Measurements from ENCODE around the gene RABGGTA. TPM values are rescaled to one million over a fixed set of nuclear protein-coding genes. Genes with fewer than 3 reads are reported as not detected.

RABGGTA gene
- total RNA-seq, 2 donors from 2014 or later, result 16.1 to 18.6 TPM

GRCh38 chr14:24266344-24267244 lies 4.8 kb downstream of the RABGGTA start:
- intact Hi-C loops (cut with DNase I), result no loop called here
- peak; percentile 7 for DNase-seq

GRCh38 chr14:24264298-24264697 lies 7.1 kb downstream of the RABGGTA start:
- ATAC-seq, result peak; percentile 38 to 49
- intact Hi-C loops (cut with DNase I), result no loop called here
- DNase-seq, result peak; percentile 26

More at GRCh38 chr14:24266344-24267244, 4.8 kb downstream of the RABGGTA start:
- no peak for ATAC-seq

- ATAC-seq (no peak), DNase-seq (peak; percentile 9)
- intact Hi-C loops (cut with DNase I), result no loop called here
These were observed 7.5 kb downstream of the RABGGTA start for GRCh38 chr14:24263848-24264247.

GRCh38 chr14:24262821-24263733 lies 8.3 kb downstream of the RABGGTA start, which contains the start of gene TGM1:
TSS of gene TGM1 (minus strand) at chr14:24263177. CDS start at chr14:24262352, 825 bp downstream.
- intact Hi-C loops (cut with DNase I), result no loop called here
- ATAC-seq (peak; percentile 27 to 29), DNase-seq (peak; percentile 19)

- intact Hi-C loops (cut with DNase I), result no loop called here
- ATAC-seq, result no peak
- DNase-seq, result peak; percentile 17
These were observed 9.4 kb downstream of the RABGGTA start for GRCh38 chr14:24261969-24262327.

GRCh38 chr14:24261256-24261968 lies 10.0 kb downstream of the RABGGTA start:
- DNase-seq (peak; percentile 21), ATAC-seq (peak in 1 of 2 donors; percentile 16)
- intact Hi-C loops (cut with DNase I), result no loop called here

GRCh38 chr14:24260780-24261157 lies 10.6 kb downstream of the RABGGTA start:
- DNase-seq (peak; percentile 3), ATAC-seq (no peak)
- intact Hi-C loops (cut with DNase I), result no loop called here

GRCh38 chr14:24260026-24260779 lies 11.2 kb downstream of the RABGGTA start:
- intact Hi-C loops (cut with DNase I), result no loop called here
- ATAC-seq (no peak), DNase-seq (peak; percentile 12)

GRCh38 chr14:24259282-24260025 lies 11.9 kb downstream of the RABGGTA start:
- ATAC-seq (peak; percentile 21 to 31), DNase-seq (peak; percentile 38)
- intact Hi-C loops (cut with DNase I), result no loop called here

- ATAC-seq (peak in 1 of 2 donors; percentile 4), DNase-seq (peak; percentile 15)
- intact Hi-C loops (cut with DNase I), result no loop called here
These were observed 12.7 kb downstream of the RABGGTA start for GRCh38 chr14:24258548-24259265.

- intact Hi-C loops (cut with DNase I), result no loop called here
- ATAC-seq (no peak), DNase-seq (peak; percentile 10)
These were observed 13.3 kb downstream of the RABGGTA start for GRCh38 chr14:24258119-24258518.

- ATAC-seq (no peak), DNase-seq (peak; percentile 18)
- intact Hi-C loops (cut with DNase I), result no loop called here
These were observed 14.4 kb downstream of the RABGGTA start for GRCh38 chr14:24256960-24257359.

GRCh38 chr14:24255931-24256711 lies 15.3 kb downstream of the RABGGTA start:
- no peak for ATAC-seq
- peak; percentile 15 for DNase-seq
- intact Hi-C loops (cut with DNase I), result no loop called here

- intact Hi-C loops (cut with DNase I), result no loop called here
- DNase-seq, result peak; percentile 17
- ATAC-seq, result no peak
These were observed 16.0 kb downstream of the RABGGTA start for GRCh38 chr14:24255438-24255837.

- no peak for ATAC-seq
- intact Hi-C loops (cut with DNase I), result no loop called here
- peak; percentile 12 for DNase-seq
These were observed 16.6 kb downstream of the RABGGTA start for GRCh38 chr14:24254630-24255392.

GRCh38 chr14:24253936-24254335 lies 17.5 kb downstream of the RABGGTA start:
- intact Hi-C loops (cut with DNase I), result no loop called here
- DNase-seq, result no peak
- ATAC-seq, result no peak

Data from left cardiac atrium (tissue), 4 donors.